Neural cell (in vitro differentiated cells): ENCODE data around the gene OTUB2. TPM values are rescaled to one million over a fixed set of nuclear protein-coding genes. Genes with fewer than 3 reads are reported as not detected.

Source experiments
- H2AFZ ChIP-seq: fragments of 200-600, 300-800 bp; sonication (generic), shearing (Covaris generic); 2 replicates; pipeline ENCODE4 v1.6.0; 2014; ENCODE audit warnings: low read depth, mild to moderate bottlenecking, antibody characterized with exemption, low read length, moderate library complexity
- H3F3A ChIP-seq: fragments of 200-600 bp; shearing (Covaris generic); 2 replicates; pipeline ENCODE4 v1.6.1; 2016; ENCODE audit warnings: mild to moderate bottlenecking, moderate library complexity, mixed read lengths, antibody characterized with exemption, low read length; ENCODE audit not compliant: insufficient read depth, poor library complexity, severe bottlenecking
- H3K27ac ChIP-seq: fragments of 200-600, 300-800 bp; sonication (generic), shearing (Covaris generic); 2 replicates; pipeline ENCODE4 v1.5.1; 2014; ENCODE audit warnings: mild to moderate bottlenecking, low read length, moderate library complexity
- H3K27me3 ChIP-seq: fragments of 300-800, 200-600 bp; sonication (generic), shearing (Covaris generic); 2 replicates; pipeline ENCODE4 v1.6.0; 2014; ENCODE audit warnings: mild to moderate bottlenecking, low read depth, low read length, moderate library complexity; ENCODE audit not compliant: insufficient read depth
- H3K36me3 ChIP-seq: fragments of 300-800, 200-600 bp; sonication (generic), shearing (Covaris generic); 2 replicates; pipeline ENCODE4 v1.5.1; 2014; ENCODE audit warnings: mild to moderate bottlenecking, antibody characterized with exemption, low read length, moderate library complexity; ENCODE audit not compliant: insufficient read depth
- H3K4me2 ChIP-seq: fragments of 300-800, 200-600 bp; sonication (generic), shearing (Covaris generic); 2 replicates; pipeline ENCODE4 v1.6.0; 2014; ENCODE audit warnings: mild to moderate bottlenecking, low read length
- H3K4me3 ChIP-seq: fragments of 300-800, 200-600 bp; sonication (generic), shearing (Covaris generic); 2 replicates; pipeline ENCODE4 v1.5.1; 2014; ENCODE audit warnings: mild to moderate bottlenecking, low read length, moderate library complexity
- H3K79me2 ChIP-seq: fragments of 200-600 bp; shearing (Covaris generic); replicated peaks from 2 replicates; pipeline ENCODE4 v1.6.0; 2014; ENCODE audit warnings: mild to moderate bottlenecking, low read length, moderate library complexity; ENCODE audit not compliant: insufficient read depth
- H3K9ac ChIP-seq: fragments of 300-800, 200-600 bp; sonication (generic), shearing (Covaris generic); 2 replicates; pipeline ENCODE4 v1.6.1; 2016; ENCODE audit warnings: mild to moderate bottlenecking, low read length, mixed read lengths
- H3K9me2 ChIP-seq: fragments of 200-600 bp; shearing (Covaris generic); 2 replicates; pipeline ENCODE4 v1.6.1; 2016; ENCODE audit warnings: mild to moderate bottlenecking, low read length, mixed read lengths; ENCODE audit not compliant: insufficient read depth
- H3K9me3 ChIP-seq: fragments of 200-600, 300-800 bp; sonication (generic), shearing (Covaris generic); 2 replicates; pipeline ENCODE4 v1.6.1; 2016; ENCODE audit warnings: mild to moderate bottlenecking, mixed run types, low read length, moderate library complexity, mixed read lengths
- H4K20me1 ChIP-seq: fragments of 200-600 bp; shearing (Covaris generic); 2 replicates; pipeline ENCODE4 v1.6.1; 2016; ENCODE audit warnings: mild to moderate bottlenecking, mixed run types; ENCODE audit not compliant: insufficient read depth
- CTCF ChIP-seq: fragments of 450-650 bp; IDR thresholded peaks from 2 replicates; pipeline ENCODE4 v1.5.1; 2014; ENCODE audit warnings: antibody characterized with exemption, mild to moderate bottlenecking, moderate library complexity; ENCODE audit not compliant: poor library complexity, severe bottlenecking
- EP300 ChIP-seq: fragments of 450-650 bp; conservative IDR thresholded peaks from 2 replicates; pipeline ENCODE4 v1.6.1; 2014; ENCODE audit warnings: antibody characterized with exemption, mild to moderate bottlenecking, moderate library complexity; ENCODE audit not compliant: poor library complexity, severe bottlenecking
- EZH2 ChIP-seq: fragments of 200-600, 300-800 bp; shearing (Covaris generic), sonication (generic); IDR thresholded peaks from 2 replicates; pipeline ENCODE4 v1.6.1; 2014; ENCODE audit warnings: antibody characterized with exemption, low read length, borderline replicate concordance, mild to moderate bottlenecking; ENCODE audit not compliant: insufficient read depth, poor library complexity, severe bottlenecking
- MXI1 ChIP-seq: fragments of 450-650 bp; conservative IDR thresholded peaks from 2 replicates; pipeline ENCODE4 v1.6.1; 2014; ENCODE audit warnings: antibody characterized with exemption, mild to moderate bottlenecking; ENCODE audit not compliant: poor library complexity, severe bottlenecking
- POLR2AphosphoS5 ChIP-seq: IDR thresholded peaks from 2 replicates; pipeline ENCODE4 v1.6.1; 2012
- RAD21 ChIP-seq: fragments of 450-650 bp; conservative IDR thresholded peaks from 2 replicates; pipeline ENCODE4 v1.6.1; 2014; ENCODE audit warnings: antibody characterized with exemption, mild to moderate bottlenecking, moderate library complexity
- REST ChIP-seq: IDR thresholded peaks from 2 replicates; pipeline ENCODE4 v1.6.1; 2012; ENCODE audit warnings: borderline replicate concordance
- SMC3 ChIP-seq: fragments of 450-650 bp; conservative IDR thresholded peaks from 2 replicates; pipeline ENCODE4 v1.6.1; 2014; ENCODE audit warnings: antibody characterized with exemption, mild to moderate bottlenecking, moderate library complexity; ENCODE audit not compliant: poor library complexity
- TAF1 ChIP-seq: IDR thresholded peaks from 2 replicates; pipeline ENCODE4 v1.6.1; 2012; ENCODE audit warnings: low read depth
- polyA plus RNA-seq: library from polyadenylated mRNA; depleted of rRNA; stranded (reverse); fragments of >200 nt; gene quantifications from 2 replicates; pipeline ENCODE4 v1.2.3, GENCODE V29; 2014

Gene OTUB2
- polyA plus RNA-seq, 1 donor from 2014 or later: 2.5 TPM

- Histone ChIP-seq H3K79me2 (no peaks in the 10 kb centered on the region), H3F3A (no peaks in the 10 kb centered on the region), H3K9me2 (no peaks in the 10 kb centered on the region), H3K9me3 (no peaks in the 10 kb centered on the region), H4K20me1 (no peaks in the 10 kb centered on the region), H3K27ac (no peak overlapping the region), H2AFZ (no peak overlapping the region), H3K4me2 (no peak overlapping the region), H3K27me3 (no peaks in the 10 kb centered on the region), H3K9ac (no peak overlapping the region), H3K4me3 (no peak overlapping the region), H3K36me3 (no peaks in the 10 kb centered on the region)
- TF ChIP-seq REST: no peak
- no peak for TF ChIP-seq RAD21
- TF ChIP-seq MXI1: no peak
- TF ChIP-seq POLR2AphosphoS5: no peak
- no peak for TF ChIP-seq TAF1
- no peak for TF ChIP-seq SMC3
- TF ChIP-seq EP300: no peak
- no peak for TF ChIP-seq CTCF
- no peak for TF ChIP-seq EZH2
Measured at GRCh38 chr14:94028450-94028826, 2.3 kb downstream of the OTUB2 start.

GRCh38 chr14:94029265-94029664, 3.1 kb downstream of the OTUB2 start:
- no peaks in the 10 kb centered on the region for H3K9me2 ChIP-seq
- no peaks in the 10 kb centered on the region for H3K27me3 ChIP-seq
- H3K9me3 ChIP-seq: no peaks in the 10 kb centered on the region
- H3K36me3 ChIP-seq: no peaks in the 10 kb centered on the region
- H3K4me2 ChIP-seq: no peak overlapping the region
- no peak overlapping the region for H3K4me3 ChIP-seq
- TF ChIP-seq MXI1 (no peak), EZH2 (no peak), POLR2AphosphoS5 (no peak), EP300 (no peak), CTCF (no peak), SMC3 (no peak), REST (no peak), TAF1 (no peak), RAD21 (no peak)
- no peaks in the 10 kb centered on the region for H4K20me1 ChIP-seq
- no peaks in the 10 kb centered on the region for H3K79me2 ChIP-seq
- no peaks in the 10 kb centered on the region for H3F3A ChIP-seq
- no peak overlapping the region for H3K9ac ChIP-seq
- no peak overlapping the region for H2AFZ ChIP-seq
- no peak overlapping the region for H3K27ac ChIP-seq
